ENCODE data around the gene OLIG2.

OLIG2 gene

GRCh38 chr21:33025489-33026442 lies at the start of gene OLIG2:
Gene OLIG2 (plus strand): TSS chr21:33025935. CDS start chr21:33026863, 928 bp downstream.
- no peak for DNase-seq

- no peak for DNase-seq
Measured at GRCh38 chr21:32976791-32977190, 48.9 kb upstream of the OLIG2 start.

GRCh38 chr21:32977216-32977615 lies 48.5 kb upstream of the OLIG2 start:
- no peak for DNase-seq

- no peak for DNase-seq
Measured at GRCh38 chr21:32978331-32979270, 47.1 kb upstream of the OLIG2 start.

DNA sequence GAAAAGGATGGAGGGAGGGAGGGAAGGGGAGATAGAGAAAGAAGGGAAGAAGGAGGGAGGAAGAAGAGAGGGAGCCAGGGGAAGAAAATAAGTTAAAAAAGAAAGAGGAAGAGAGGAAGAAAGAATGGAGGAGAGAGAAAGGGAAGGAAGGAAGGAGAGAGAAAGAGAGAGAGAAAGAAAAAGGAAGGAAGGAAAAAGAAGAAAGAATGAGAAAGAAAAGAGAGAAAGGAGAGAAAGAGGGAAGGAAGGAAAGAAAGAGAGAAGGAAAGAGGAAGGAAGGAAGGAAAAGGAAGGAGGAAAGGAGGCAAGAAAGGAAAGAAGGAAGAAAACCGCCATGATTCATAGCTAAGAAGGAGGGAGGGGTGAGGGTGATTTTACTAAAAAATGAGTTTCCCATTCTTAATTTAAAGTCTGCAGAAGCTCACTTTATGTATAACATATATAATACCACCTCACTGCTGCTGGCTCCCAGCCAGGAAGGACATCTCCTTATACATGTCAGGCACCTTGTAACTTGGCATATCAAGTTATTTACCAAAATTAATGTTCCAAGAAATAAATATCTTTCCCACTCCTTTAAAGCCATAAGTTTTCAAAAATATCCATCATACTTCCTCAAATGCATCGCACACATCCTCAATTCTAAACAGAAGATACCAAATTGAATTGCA lies 46.0 kb upstream of the OLIG2 start:
- DNase-seq = no peak

DNA sequence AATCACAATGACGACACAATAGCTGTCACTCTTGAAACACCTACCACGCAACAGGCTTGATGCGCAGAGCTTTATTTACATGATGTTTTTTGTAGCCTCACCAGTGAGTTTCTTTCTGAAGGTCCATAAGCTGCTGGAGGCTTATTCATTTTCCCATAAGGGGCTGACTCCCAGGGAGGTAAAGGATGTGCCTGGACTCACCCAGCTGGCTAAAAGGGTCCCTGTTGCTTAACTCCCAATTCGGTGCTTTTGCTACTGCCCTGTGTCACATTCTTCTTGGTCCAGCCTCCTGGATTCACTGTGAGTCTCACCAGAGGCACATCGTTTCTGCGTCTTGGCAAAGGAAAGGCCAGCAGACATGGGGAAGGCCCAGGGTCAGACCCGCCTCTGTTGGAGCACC lies 44.6 kb upstream of the OLIG2 start:
- DNase-seq = no peak

GRCh38 chr21:32990666-32991065 lies 35.1 kb upstream of the OLIG2 start:
- no peak for DNase-seq

DNA sequence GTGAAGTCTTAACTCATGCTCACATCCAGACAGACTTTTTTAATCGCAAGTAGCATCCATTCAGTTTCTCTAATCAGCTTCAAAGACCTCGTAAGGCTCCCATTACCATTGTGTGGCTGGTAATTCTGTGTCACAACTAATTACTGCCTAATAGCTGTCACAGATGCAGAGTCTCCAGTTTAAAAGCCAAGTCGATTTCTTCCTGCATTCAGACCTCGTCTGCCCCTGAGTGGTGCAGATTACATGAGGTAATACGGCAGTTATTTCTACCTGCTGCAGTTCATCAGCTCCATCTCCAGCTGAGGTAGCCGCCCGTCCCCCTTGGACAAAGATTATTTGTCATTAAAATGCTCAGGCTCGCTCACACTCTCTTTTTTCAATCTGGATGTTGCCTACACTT lies 34.4 kb upstream of the OLIG2 start:
- no peak for DNase-seq

DNA sequence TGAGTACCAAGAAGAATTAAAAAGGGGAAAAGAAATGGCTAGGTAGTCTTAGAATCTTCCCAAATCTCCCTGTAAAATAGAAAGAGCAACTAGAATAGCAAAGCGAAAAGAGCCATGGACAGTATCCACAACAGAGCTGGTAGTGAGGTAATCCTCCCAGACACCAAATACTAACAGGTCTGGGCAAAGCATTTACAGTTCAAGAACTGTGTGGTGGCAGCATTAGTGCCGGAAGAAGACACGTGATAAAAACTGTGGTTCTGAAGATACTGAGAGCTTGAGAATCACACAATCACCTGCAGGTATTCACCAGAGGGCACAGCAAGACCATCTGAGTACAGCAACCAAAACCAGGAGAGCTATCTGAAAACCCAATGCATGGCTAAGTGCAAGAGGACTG lies 31.8 kb upstream of the OLIG2 start:
- DNase-seq = no peak

- no peak for DNase-seq
Measured at GRCh38 chr21:32994305-32994704, 31.4 kb upstream of the OLIG2 start.

GRCh38 chr21:33007747-33008146 lies 18.0 kb upstream of the OLIG2 start:
- DNase-seq = no peak

GRCh38 chr21:33008333-33009051 lies 17.2 kb upstream of the OLIG2 start:
- DNase-seq = no peak

DNA sequence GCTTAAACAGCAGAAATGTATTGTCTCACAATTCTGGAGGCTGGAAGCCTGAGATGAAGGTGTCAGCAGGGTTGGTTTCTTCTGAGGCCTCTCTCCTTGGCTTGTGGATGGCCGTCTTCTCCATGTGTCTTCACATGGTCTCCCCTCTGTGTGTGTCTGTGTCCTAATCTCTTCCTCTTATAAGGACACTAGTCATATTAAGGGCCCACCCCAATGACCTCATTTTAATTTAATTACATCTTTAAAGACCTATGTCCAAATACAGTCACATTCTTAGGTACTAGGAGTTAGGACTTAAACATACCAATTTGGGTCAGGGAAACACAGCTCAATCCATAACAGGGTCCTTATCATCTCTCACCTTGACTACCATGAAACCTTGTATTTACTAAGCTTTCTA lies 14.8 kb upstream of the OLIG2 start:
- DNase-seq = no peak

DNA sequence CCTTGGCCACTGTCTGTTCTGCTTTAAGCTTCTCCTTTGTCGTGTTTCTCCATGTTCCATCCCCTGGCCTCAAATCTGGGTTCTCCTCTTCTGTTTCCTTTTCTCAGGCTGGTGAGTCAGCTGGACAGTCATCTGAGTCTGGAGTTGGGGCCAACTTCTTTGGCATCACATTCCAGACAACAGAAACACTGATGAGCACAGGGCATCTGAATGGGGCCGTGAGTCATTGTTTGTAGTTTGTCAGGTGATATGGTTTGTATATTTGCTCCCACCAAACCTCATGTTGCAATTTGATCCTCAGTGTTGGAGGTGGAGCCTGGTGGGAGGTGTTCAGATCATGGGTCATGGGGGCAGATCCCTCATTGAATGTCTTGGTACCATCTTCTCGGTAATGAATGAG lies 14.3 kb upstream of the OLIG2 start:
- no peak for DNase-seq

DNA sequence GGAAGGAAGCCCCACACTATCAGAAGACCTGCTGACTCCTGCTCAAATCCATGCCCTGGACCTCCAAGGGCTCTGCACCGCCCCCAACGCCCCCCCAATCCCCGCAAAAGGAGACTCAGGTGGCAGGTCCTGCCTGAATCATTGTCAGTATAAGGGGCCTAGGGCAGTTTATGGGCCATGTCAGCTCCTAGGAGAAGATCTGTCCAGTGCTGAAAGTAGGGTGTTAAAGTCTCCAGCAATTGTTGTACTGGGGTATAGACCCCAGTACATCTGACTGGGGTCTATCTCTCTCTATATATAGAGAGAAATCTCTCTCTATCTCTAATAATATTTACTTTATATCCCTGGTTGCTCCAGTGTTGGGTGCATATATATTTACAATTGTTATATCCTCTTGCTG lies 12.1 kb upstream of the OLIG2 start:
- DNase-seq = no peak

- DNase-seq = no peak
Measured at GRCh38 chr21:33014331-33014730, 11.4 kb upstream of the OLIG2 start.

- no peak for DNase-seq
Measured at GRCh38 chr21:33015096-33015495, 10.6 kb upstream of the OLIG2 start.

- no peak for DNase-seq
Measured at GRCh38 chr21:33015756-33016155, 10.0 kb upstream of the OLIG2 start.

- no peak for DNase-seq
Measured at GRCh38 chr21:33018707-33019465, 6.8 kb upstream of the OLIG2 start.

- DNase-seq = no peak
Measured at GRCh38 chr21:33019516-33019884, 6.2 kb upstream of the OLIG2 start.

- peak; percentile 1 for DNase-seq
Measured at GRCh38 chr21:33019885-33020557, 5.7 kb upstream of the OLIG2 start.
